CD4-positive, alpha-beta T cell (primary cell): Measurements from ENCODE around the gene MRPL28. TPM values are rescaled to one million over a fixed set of nuclear protein-coding genes. Genes with fewer than 3 reads are reported as not detected.
A peak's percentile ranks its signal among the peaks of the same experiment; 100 is the strongest.

Experiments used
- ATAC-seq: fragments of 200-7000 bp; cut with Tn5 transposase; one replicate; pipeline ENCODE4 v1.10.0; 2022; ENCODE audit warnings: mild to moderate bottlenecking; ENCODE audit not compliant: poor library complexity
- CTCF ChIA-PET: fragments of 350-600 bp; sonication (Branson Sonifier 250); formaldehyde crosslinking; loops from one replicate; lab custom pipeline; 2021; ENCODE audit warnings: antibody characterized with exemption, inconsistent platforms; lab: Charles Lee
- POLR2A ChIA-PET: fragments of 350-600 bp; sonication (Branson Sonifier 250); formaldehyde crosslinking; loops from one replicate; lab custom pipeline; 2021; ENCODE audit warnings: antibody characterized with exemption, inconsistent platforms; lab: Charles Lee
- DNase-seq, 14 experiments: peaks; one replicate each; pipeline ENCODE4 v3.0.0-alpha.2; 2013 to 2020; ENCODE audit warnings: mixed read lengths in 2 of 14
- H3K27ac ChIP-seq, 2 donors: one replicate each; pipeline versions ENCODE4 v1.5.1 to v1.7.0; 2013; ENCODE audit warnings: low read length in 2 of 2, low read depth in 1 of 2, mild to moderate bottlenecking in 1 of 2
- H3K27me3 ChIP-seq, 2 experiments: 1 replicate in 1 of 2; 2 replicates in 1 of 2; pipeline versions ENCODE4 v1.6.1 to v1.7.0; 2013; ENCODE audit warnings: low read length in 2 of 2, control low read depth in 1 of 2, mild to moderate bottlenecking in 1 of 2, moderate library complexity in 1 of 2; ENCODE audit not compliant: insufficient read depth in 2 of 2, control insufficient read depth in 1 of 2
- H3K36me3 ChIP-seq: one replicate; pipeline ENCODE4 v1.6.1; 2013; ENCODE audit warnings: low read length, control low read depth; ENCODE audit not compliant: insufficient read depth
- H3K4me1 ChIP-seq: one replicate; pipeline ENCODE4 v1.6.1; 2013; ENCODE audit warnings: low read length, control low read depth; ENCODE audit not compliant: insufficient read depth
- H3K4me3 ChIP-seq: one replicate; pipeline ENCODE4 v1.5.1; 2013; ENCODE audit warnings: mild to moderate bottlenecking, low read length, moderate library complexity
- H3K9me3 ChIP-seq, 2 experiments: 1 replicate in 1 of 2; 2 replicates in 1 of 2; pipeline versions ENCODE4 v1.6.1 to v1.7.0; 2013; ENCODE audit warnings: low read length in 2 of 2, mild to moderate bottlenecking in 2 of 2, control low read depth in 1 of 2, moderate library complexity in 1 of 2; ENCODE audit not compliant: control insufficient read depth in 1 of 2, insufficient read depth in 1 of 2
- H3K27ac Mint-ChIP-seq: one replicate; pipeline ENCODE4 v1.8.0; 2020; ENCODE audit warnings: mixed read lengths
- H3K27me3 Mint-ChIP-seq: one replicate; pipeline ENCODE4 v1.8.0; 2021; ENCODE audit warnings: mixed read lengths
- H3K36me3 Mint-ChIP-seq: one replicate; pipeline ENCODE4 v1.8.0; 2021; ENCODE audit warnings: low read depth, mixed read lengths
- H3K4me1 Mint-ChIP-seq: one replicate; pipeline ENCODE4 v1.8.0; 2021; ENCODE audit warnings: low read depth, mixed read lengths
- H3K4me3 Mint-ChIP-seq: one replicate; pipeline ENCODE4 v1.8.0; 2020; ENCODE audit warnings: mild to moderate bottlenecking, mixed read lengths
- H3K9me3 Mint-ChIP-seq: one replicate; pipeline ENCODE4 v1.8.0; 2020; ENCODE audit warnings: mixed read lengths
- CTCF ChIP-seq: fragments of 200-600 bp; IDR thresholded peaks from one replicate; pipeline ENCODE4 v1.8.0; 2022; ENCODE audit warnings: antibody characterized with exemption, mild to moderate bottlenecking
- intact Hi-C, 2 experiments: fragments of 100-400 bp; cut with DNase I in 1 of 2; cut with micrococcal nuclease in 1 of 2; formaldehyde crosslinking; loops; one replicate each; pipeline versions ENCODE4 v1.15.1 to v1.9.0; 2023 to 2025; cut with DNase I, micrococcal nuclease
- total RNA-seq, 174 experiments: library from RNA in 2 of 174; stranded (reverse) in 2 of 174; gene quantifications; one replicate each; pipeline ENCODE4 v1.2.3 and lab custom pipeline; 2021 to 2026

MRPL28 gene
- total RNA-seq, 2 experiments from 2014 or later = 19.6 to 19.7 TPM

- DNase-seq = no peak
- Histone ChIP-seq H3K9me3 (no peaks in the 10 kb centered on the region), H3K4me1 (peaks cover 77% of the 10 kb centered on the region), H3K4me3 (no peak overlapping the region), H3K27me3 (no peaks in the 10 kb centered on the region), H3K27ac (no peak overlapping the region), H3K36me3 (peaks cover 59% of the 10 kb centered on the region)
- H3K27me3 Mint-ChIP-seq = no peaks in the 10 kb centered on the region
- H3K27ac Mint-ChIP-seq = peak overlapping the region; percentile 19
- peaks cover 68% of the 10 kb centered on the region for H3K36me3 Mint-ChIP-seq
- H3K4me3 Mint-ChIP-seq = peak overlapping the region; percentile 48
- ATAC-seq = no peak
- peaks cover 77% of the 10 kb centered on the region for H3K4me1 Mint-ChIP-seq
- intact Hi-C loops = no loop called here
- ChIA-PET CTCF (no interaction called here), POLR2A (no interaction called here)
- H3K9me3 Mint-ChIP-seq = no peaks in the 10 kb centered on the region
- no peak for TF ChIP-seq CTCF
Observed at GRCh38 chr16:347203-347602, 23.1 kb downstream of the MRPL28 start.

- DNase-seq (no peak), ATAC-seq (no peak)
- no peaks in the 10 kb centered on the region for H3K27me3 Mint-ChIP-seq
- H3K27ac Mint-ChIP-seq = no peak overlapping the region
- peaks cover 74% of the 10 kb centered on the region for H3K36me3 Mint-ChIP-seq
- intact Hi-C loops = no loop called here
- H3K36me3 ChIP-seq = peaks cover 61% of the 10 kb centered on the region
- H3K4me3 ChIP-seq = no peak overlapping the region
- H3K27me3 ChIP-seq = no peaks in the 10 kb centered on the region
- H3K27ac ChIP-seq = no peak overlapping the region
- POLR2A ChIA-PET = interaction anchor here (0.9 kb wide), 1 partner anchor 112 kb away, joined by 3 read pairs; the partner anchor contains the start of gene FAM234A
- no peaks in the 10 kb centered on the region for H3K9me3 ChIP-seq
- H3K4me1 ChIP-seq = peaks cover 78% of the 10 kb centered on the region
- H3K9me3 Mint-ChIP-seq = no peaks in the 10 kb centered on the region
- CTCF ChIA-PET = no interaction called here
- H3K4me1 Mint-ChIP-seq = peaks cover 80% of the 10 kb centered on the region
- H3K4me3 Mint-ChIP-seq = peak overlapping the region; percentile 30
- TF ChIP-seq CTCF = no peak
Observed at GRCh38 chr16:346587-346986, 23.8 kb downstream of the MRPL28 start.

GRCh38 chr16:345772-346171 is 24.6 kb downstream of the MRPL28 start:
- ATAC-seq = no peak
- Histone ChIP-seq H3K36me3 (peaks cover 62% of the 10 kb centered on the region), H3K4me3 (no peak overlapping the region), H3K4me1 (peaks cover 73% of the 10 kb centered on the region), H3K27me3 (no peaks in the 10 kb centered on the region), H3K9me3 (no peaks in the 10 kb centered on the region), H3K27ac (no peak overlapping the region)
- H3K4me3 Mint-ChIP-seq = no peak overlapping the region
- peak overlapping the region; percentile 36 for H3K27ac Mint-ChIP-seq
- peaks cover 74% of the 10 kb centered on the region for H3K36me3 Mint-ChIP-seq
- ChIA-PET POLR2A (interaction anchor here (0.9 kb wide), 1 partner anchor 111 kb away, joined by 3 read pairs; the partner anchor contains the start of gene FAM234A), CTCF (interaction anchor here (0.9 to 1.4 kb wide), 2 partner anchors 25 to 111 kb away, joined by 3 read pairs; partner anchors contain the start of gene FAM234A)
- no peak for TF ChIP-seq CTCF
- H3K27me3 Mint-ChIP-seq = no peaks in the 10 kb centered on the region
- no peaks in the 10 kb centered on the region for H3K9me3 Mint-ChIP-seq
- peak in 1 of 14 experiments; percentile 31 for DNase-seq
- H3K4me1 Mint-ChIP-seq = peaks cover 75% of the 10 kb centered on the region
- intact Hi-C loops = no loop called here
